GM23248 (cell line): Measurements from ENCODE around the gene OBP2A. TPM values are rescaled to one million over a fixed set of nuclear protein-coding genes. Genes with fewer than 3 reads are reported as not detected.

Experiments
- DNase-seq: peaks from one replicate; pipeline ENCODE4 v3.0.0-alpha.2; 2015
- H2AFZ ChIP-seq: fragments of 200-600 bp; sonication (generic); 2 replicates; pipeline ENCODE4 v1.6.1; 2016; ENCODE audit warnings: antibody characterized with exemption
- H3F3A ChIP-seq: fragments of 200-600 bp; sonication (generic); 2 replicates; pipeline ENCODE4 v1.6.1; 2016; ENCODE audit warnings: mild to moderate bottlenecking, antibody characterized with exemption, mixed run types; ENCODE audit not compliant: insufficient read depth
- H3K27ac ChIP-seq: fragments of 200-600 bp; sonication (generic); 2 replicates; pipeline ENCODE4 v1.5.1; 2016; ENCODE audit warnings: mild to moderate bottlenecking
- H3K27me3 ChIP-seq: fragments of 200-600 bp; sonication (generic); replicated peaks from 2 replicates; pipeline ENCODE4 v1.6.1; 2016; ENCODE audit warnings: mild to moderate bottlenecking; ENCODE audit not compliant: insufficient read depth
- H3K36me3 ChIP-seq: fragments of 200-600 bp; sonication (generic); 2 replicates; pipeline ENCODE4 v1.6.1; 2016; ENCODE audit warnings: low read depth, mild to moderate bottlenecking
- H3K4me1 ChIP-seq: fragments of 200-600 bp; sonication (generic); 2 replicates; pipeline ENCODE4 v1.6.1; 2016; ENCODE audit warnings: mild to moderate bottlenecking; ENCODE audit not compliant: insufficient read depth
- H3K4me2 ChIP-seq: fragments of 200-600 bp; sonication (generic); one replicate; pipeline ENCODE4 v1.6.1; 2016; ENCODE audit warnings: mild to moderate bottlenecking; ENCODE audit not compliant: unreplicated experiment
- H3K4me3 ChIP-seq: fragments of 200-600 bp; sonication (generic); 2 replicates; pipeline ENCODE4 v1.5.1; 2016; ENCODE audit warnings: mild to moderate bottlenecking
- H3K79me2 ChIP-seq: fragments of 200-600 bp; sonication (generic); 2 replicates; pipeline ENCODE4 v1.6.1; 2016; ENCODE audit warnings: mild to moderate bottlenecking; ENCODE audit not compliant: insufficient read depth
- H3K9ac ChIP-seq: fragments of 200-600 bp; sonication (generic); 2 replicates; pipeline ENCODE4 v1.6.1; 2016; ENCODE audit warnings: mild to moderate bottlenecking
- H3K9me2 ChIP-seq: fragments of 200-600 bp; sonication (generic); 2 replicates; pipeline ENCODE4 v1.6.1; 2016; ENCODE audit warnings: mixed run types, mild to moderate bottlenecking, moderate library complexity; ENCODE audit not compliant: insufficient read depth
- H3K9me3 ChIP-seq: fragments of 200-600 bp; sonication (generic); one replicate; pipeline ENCODE4 v1.6.1; 2017; ENCODE audit warnings: low read depth
- H4K20me1 ChIP-seq: fragments of 200-600 bp; sonication (generic); 2 replicates; pipeline ENCODE4 v1.6.0; 2016; ENCODE audit not compliant: insufficient read depth
- EZH2 ChIP-seq: fragments of 200-600 bp; sonication (generic); IDR thresholded peaks from 2 replicates; pipeline ENCODE4 v1.6.1; 2018; ENCODE audit warnings: antibody characterized with exemption, mild to moderate bottlenecking; ENCODE audit not compliant: insufficient read depth, poor library complexity, severe bottlenecking
- EZH2phosphoT487 ChIP-seq: fragments of 200-600 bp; sonication (generic); IDR thresholded peaks from 2 replicates; pipeline ENCODE4 v1.6.1; 2018; ENCODE audit warnings: antibody characterized with exemption, moderate library complexity, mild to moderate bottlenecking, low read depth; ENCODE audit not compliant: insufficient read depth
- WGBS, 2 experiments: methylation state at CpG; one replicate each; pipeline ENCODE4 v1.1.6; 2015 to 2017; ENCODE audit warnings: low lambda C conversion rate in 2 of 2, low coverage in 1 of 2; ENCODE audit errors: missing lambda C conversion rate in 2 of 2; 5-methylcytosine and 5-hydroxymethylcytosine counted together
- in situ Hi-C: fragments of 300-500 bp; cut with MboI; formaldehyde crosslinking; loops from 2 replicates; pipeline ENCODE4 v1.15.0; 2020
- polyA plus RNA-seq: library from polyadenylated mRNA; unstranded; fragments of >200 nt; fragmentation: Nextera tagmentation; extraction: Ambion mirVana; gene quantifications from 2 replicates; pipeline ENCODE4 v1.2.1, GENCODE V29; 2016
- total RNA-seq: library from RNA; depleted of rRNA; stranded (reverse); fragments of >200 nt; shearing (Covaris generic); gene quantifications from 2 replicates; pipeline ENCODE4 v1.2.3, GENCODE V29; 2014

The OBP2A gene
- total and polyA plus RNA-seq, 2 experiments from 2014 or later = not detected

DNA sequence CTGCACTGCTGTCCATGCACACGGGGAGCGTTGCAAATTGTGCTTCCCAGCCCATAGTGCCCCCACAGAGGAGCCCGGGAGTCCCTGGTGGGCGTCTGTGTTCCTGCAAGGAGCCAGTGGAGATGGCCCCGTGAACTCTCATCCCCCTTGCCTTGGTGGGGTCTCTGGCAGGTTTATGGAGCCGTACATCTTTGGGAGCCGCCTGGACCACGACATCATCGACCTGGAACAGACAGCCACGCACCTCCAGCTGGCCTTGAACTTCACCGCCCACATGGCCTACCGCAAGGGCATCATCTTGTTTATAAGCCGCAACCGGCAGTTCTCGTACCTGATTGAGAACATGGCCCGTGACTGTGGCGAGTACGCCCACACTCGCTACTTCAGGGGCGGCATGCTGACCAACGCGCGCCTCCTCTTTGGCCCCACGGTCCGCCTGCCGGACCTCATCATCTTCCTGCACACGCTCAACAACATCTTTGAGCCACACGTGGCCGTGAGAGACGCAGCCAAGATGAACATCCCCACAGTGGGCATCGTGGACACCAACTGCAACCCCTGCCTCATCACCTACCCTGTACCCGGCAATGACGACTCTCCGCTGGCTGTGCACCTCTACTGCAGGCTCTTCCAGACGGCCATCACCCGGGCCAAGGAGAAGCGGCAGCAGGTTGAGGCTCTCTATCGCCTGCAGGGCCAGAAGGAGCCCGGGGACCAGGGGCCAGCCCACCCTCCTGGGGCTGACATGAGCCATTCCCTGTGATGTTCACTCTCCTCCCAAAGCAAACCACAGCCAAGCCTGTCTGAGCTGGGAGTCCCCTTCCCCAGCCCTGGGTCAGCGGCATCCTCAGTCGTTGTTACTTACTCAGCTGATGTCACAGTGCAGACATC lies 42.3 kb upstream of the OBP2A start:
- Histone ChIP-seq H3K9ac (no peak overlapping the region), H3K4me3 (no peak overlapping the region), H4K20me1 (no peaks in the 10 kb centered on the region), H3K27me3 (no peaks in the 10 kb centered on the region), H3K27ac (no peak overlapping the region), H3K9me3 (no peaks in the 10 kb centered on the region), H2AFZ (no peak overlapping the region), H3K36me3 (no peaks in the 10 kb centered on the region), H3K4me2 (no peak overlapping the region), H3K79me2 (peaks cover 16% of the 10 kb centered on the region), H3K9me2 (no peaks in the 10 kb centered on the region), H3K4me1 (peaks cover 4% of the 10 kb centered on the region; the same call in 1 of the 2 replicates), H3F3A (no peaks in the 10 kb centered on the region)
- no peak for TF ChIP-seq EZH2
- no peak for TF ChIP-seq EZH2phosphoT487
- WGBS, 2 experiments = 92% methylated on average over 39 to 40 of the region's 41 CpGs
- in situ Hi-C loops = no loop called here
- no peak for DNase-seq

DNA sequence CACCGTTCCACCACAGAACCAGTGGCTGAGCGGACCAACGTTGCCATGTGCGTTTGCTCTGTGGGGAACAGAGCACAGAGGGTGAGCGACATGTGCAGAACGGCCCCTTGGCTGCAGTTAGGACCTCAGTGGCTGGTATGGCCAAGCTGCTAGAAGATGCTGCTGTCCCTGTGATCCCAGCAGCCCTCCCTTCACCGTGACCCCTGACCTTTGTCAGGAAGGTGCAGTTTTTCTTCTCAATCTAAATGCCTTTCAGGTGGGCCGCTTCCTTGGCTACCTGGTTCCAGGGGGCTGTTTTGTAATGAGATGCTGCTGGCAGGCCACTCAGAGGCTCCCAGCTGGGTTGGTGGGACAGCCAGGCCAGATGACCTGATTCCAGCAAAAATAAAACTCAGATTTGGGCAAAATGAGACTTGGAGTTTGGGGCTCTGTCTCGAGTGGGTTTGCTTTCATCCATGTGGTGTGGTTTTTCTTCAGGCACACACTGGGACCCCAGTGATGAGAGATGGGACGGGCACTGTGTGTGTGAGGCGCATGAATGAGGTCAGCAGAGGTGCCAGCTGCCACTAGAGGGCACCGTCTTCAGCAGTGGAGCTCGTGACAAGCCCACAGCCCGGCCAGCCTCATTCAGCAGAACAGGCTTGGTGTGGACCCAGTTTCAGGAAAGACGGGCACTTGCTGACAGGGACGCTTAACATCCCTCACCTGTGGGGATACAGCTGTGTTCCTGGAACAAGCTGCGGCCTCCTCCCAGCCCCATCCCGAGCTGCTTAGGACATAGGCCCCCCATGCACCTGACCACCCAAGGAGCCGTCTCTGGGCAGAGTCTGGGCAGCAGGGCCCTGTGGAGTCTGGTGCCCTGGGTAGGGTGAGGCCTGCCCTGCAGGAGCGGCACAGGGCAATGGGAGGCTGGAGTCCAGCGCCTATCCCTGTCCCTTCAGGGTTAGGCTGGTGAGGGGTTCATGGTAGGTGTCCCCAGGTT lies 41.4 kb upstream of the OBP2A start:
- 61 to 62% methylated on average over 20 to 21 of the region's 21 CpGs for WGBS, 2 experiments

DNA sequence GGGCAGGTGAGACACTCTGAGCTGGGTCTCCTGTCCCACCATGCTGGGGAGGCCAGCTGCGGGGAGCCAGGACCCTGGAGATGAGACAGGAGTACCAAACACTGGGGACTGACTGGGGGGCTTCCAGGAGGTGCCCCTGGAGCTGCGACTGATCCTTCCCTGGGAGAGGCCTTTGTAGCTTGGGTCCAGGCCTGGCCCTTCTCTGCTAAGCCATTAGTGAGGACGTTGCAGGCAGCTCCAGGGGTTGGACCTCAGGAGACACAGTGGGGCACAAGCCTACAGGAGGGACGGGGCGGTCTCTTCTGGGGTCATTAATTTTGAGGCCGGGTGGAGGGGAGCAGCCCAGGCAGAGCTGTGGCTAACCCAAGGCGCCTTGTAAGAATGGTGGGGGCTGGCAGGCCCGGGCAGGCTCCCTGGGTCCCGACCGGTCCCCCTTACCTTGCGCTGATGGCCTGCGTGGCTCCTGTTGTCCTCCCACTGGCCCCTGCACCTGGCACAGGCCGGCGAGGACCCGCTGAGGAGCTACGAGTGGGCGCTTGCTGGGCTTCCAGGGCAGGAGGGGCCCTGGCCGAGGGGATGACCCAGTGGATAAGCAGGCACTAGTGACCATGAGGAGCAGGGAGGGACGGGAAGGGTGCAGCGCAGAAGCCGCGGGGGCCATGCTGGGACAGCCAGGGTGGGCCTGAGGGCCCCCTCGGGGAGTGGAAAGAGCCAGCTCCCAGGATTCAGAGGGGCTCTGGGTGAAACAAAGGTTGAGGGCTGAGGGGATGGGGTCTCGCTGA lies 40.3 kb upstream of the OBP2A start:
- no peak for DNase-seq
- Histone ChIP-seq H3F3A (peaks cover 5% of the 10 kb centered on the region; the same call in 1 of the 2 replicates), H3K4me2 (no peak overlapping the region), H3K9ac (no peak overlapping the region), H3K9me2 (no peaks in the 10 kb centered on the region), H3K4me1 (peaks cover 4% of the 10 kb centered on the region; the same call in 1 of the 2 replicates), H4K20me1 (no peaks in the 10 kb centered on the region), H3K27ac (no peak overlapping the region), H3K27me3 (no peaks in the 10 kb centered on the region), H3K9me3 (no peaks in the 10 kb centered on the region), H3K4me3 (no peak overlapping the region), H3K79me2 (peaks cover 16% of the 10 kb centered on the region), H3K36me3 (no peaks in the 10 kb centered on the region), H2AFZ (no peak overlapping the region)
- in situ Hi-C loops = no loop called here
- WGBS, 2 experiments = 84 to 91% methylated on average over 16 to 21 of the region's 24 CpGs
- TF ChIP-seq EZH2 = no peak

More for the DNA sequence above, 41.4 kb upstream of the OBP2A start:
- no peak overlapping the region for H3K9ac ChIP-seq
- no peak overlapping the region for H3K4me3 ChIP-seq
- H2AFZ ChIP-seq = no peak overlapping the region
- no peak overlapping the region for H3K4me2 ChIP-seq
- in situ Hi-C loops = no loop called here
- H3F3A ChIP-seq = no peaks in the 10 kb centered on the region
- H3K27me3 ChIP-seq = no peaks in the 10 kb centered on the region
- H3K27ac ChIP-seq = no peak overlapping the region
- TF ChIP-seq EZH2 (no peak), EZH2phosphoT487 (no peak)
- H4K20me1 ChIP-seq = no peaks in the 10 kb centered on the region
- DNase-seq = peak; percentile 79
- H3K79me2 ChIP-seq = peaks cover 16% of the 10 kb centered on the region
- no peaks in the 10 kb centered on the region for H3K36me3 ChIP-seq
- no peaks in the 10 kb centered on the region for H3K9me2 ChIP-seq
- peaks cover 4% of the 10 kb centered on the region; the same call in 1 of the 2 replicates for H3K4me1 ChIP-seq
- H3K9me3 ChIP-seq = no peaks in the 10 kb centered on the region
